ENCODE results near the gene CRYBA2.

CRYBA2 gene

DNA sequence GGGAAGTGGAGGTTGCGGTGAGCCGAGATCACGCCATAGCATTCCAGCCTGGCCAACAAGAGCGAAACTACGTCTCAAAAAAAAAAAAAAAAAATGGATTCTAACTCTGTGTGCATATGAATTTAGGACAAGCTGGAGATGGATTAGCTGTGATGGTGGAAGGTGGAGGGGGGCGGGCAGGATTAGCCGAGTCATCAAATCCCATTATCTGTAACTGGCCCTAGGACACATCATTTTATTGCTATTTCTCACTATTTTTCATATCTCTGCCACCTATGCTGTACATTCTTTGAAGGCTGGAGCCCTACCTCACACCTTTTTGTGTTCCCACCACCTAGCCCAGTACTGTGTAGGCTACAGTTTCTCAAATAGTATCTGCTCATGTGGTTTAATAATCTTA, 41.1 kb downstream of the CRYBA2 start:
- no peak for DNase-seq

DNA sequence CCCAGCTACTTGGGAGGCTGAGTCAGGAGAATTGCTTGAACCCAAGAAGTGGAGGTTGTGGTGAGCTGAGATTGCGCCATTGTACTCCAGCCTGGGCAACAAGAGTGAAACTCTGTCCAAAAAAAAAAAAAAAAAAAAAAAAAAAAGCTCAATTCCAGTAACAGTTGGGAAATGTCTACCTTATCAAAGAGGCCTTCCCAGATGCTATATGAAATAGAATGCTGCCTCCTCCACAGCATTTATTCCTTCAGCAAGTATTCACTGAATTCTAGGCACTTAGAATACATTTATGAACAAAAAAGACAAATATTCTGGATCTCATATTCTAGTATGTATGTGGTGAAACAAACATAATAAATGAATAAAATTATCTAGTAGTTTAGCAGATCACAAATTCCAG, 46.6 kb downstream of the CRYBA2 start:
- DNase-seq, result no peak

DNA sequence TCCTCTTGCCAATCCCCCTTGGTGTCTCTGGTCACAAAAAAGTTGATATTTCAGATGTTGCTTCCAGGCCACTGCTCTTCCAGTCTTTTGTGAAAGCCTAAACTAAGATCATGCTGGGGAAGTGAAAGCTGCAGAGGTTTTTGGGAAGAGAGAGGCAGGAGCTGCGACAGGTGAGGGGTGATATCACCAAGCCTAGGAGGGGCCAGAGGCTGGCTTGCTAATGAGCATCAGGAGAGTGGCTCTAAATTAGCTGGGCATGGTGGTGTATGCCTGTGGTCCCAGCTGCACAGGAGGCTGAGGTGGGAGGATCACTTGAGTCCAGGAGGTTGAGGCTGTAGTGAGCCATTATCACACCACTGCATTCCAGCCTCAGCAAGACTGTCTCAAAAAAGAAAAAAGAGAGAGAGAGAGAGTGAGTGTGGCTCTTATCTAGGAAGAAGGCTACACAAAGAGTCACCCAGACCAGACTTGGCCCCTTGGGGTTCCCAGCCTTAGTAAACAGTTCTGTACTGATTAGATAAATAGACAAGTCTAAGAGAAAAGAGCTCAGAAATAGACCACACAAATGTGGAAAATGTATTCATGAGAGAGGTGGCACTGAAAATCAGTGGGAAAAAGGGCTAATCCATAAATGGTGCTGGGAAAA, 48.3 kb downstream of the CRYBA2 start:
- DNase-seq, result no peak

Data from activated CD4-positive, alpha-beta T cell treated with anti-CD3 and anti-CD28 coated beads, Interleukin-2, amount 50 U/mL, for 48 hours (primary cell).